ENCODE results near the gene WDR88.
"Not testable (repeated sequence)": the region's sequence is repeated elsewhere in the genome, so short reads cannot be mapped to it uniquely, and the experiment has no call there.

WDR88 gene

GRCh38 chr19:33199441-33200265, 67.7 kb downstream of the WDR88 start:
- no peak for DNase-seq

DNA sequence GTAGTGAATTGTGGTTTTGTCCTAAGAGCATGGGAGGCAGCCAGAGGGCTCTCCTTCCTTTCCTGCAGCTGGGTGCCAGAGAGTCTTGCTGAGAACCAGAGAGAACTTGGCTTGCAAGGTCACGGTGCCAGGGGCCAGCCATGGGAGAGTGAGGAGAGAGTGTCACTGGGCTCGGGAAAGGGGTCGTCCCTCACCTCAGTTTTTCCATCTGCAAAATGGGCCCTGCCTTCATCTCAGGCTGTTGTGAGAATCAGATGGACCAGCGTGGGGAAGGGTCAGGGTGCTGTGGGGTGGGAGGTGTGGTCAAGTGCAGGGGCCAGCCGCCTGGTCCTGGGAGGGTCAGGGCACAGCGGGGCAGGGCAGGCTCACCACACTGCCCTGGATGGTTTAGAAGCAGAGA, 69.6 kb downstream of the WDR88 start:
- no peak for DNase-seq

DNA sequence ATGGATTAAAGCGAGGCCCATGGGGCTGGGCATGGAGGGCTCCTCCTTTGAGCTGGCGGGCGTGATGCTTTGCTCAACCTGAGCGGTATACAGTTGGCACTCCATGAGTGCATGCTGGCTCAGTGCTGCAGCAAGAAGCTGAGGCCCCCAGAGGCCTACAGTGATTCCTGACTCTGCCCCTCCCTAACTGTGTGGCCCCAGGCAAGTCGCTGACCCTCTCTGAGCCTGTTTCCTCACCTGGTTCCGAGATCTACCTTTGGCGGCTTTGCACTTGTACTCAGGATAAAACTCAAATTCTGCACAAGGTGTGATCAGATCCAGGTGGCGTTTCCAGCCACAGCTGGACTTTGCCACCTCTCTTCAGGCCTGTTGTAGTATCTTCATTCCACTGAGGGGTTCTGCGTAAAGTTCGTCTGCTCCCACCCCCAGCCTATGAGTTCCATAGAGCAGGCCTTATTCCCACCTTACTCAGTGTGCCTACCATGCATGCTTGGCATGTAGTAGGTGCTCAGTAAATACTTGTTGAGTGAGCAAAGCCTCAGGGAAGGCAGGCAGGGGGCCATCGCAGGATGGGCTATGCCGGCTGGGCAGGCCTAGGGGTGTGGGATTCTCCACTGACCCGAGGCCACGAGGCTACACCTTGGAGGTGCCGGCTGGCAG, 70.1 kb downstream of the WDR88 start:
- no peak for DNase-seq

- no peak for DNase-seq
Measured at GRCh38 chr19:33202546-33203507, 70.9 kb downstream of the WDR88 start.

DNA sequence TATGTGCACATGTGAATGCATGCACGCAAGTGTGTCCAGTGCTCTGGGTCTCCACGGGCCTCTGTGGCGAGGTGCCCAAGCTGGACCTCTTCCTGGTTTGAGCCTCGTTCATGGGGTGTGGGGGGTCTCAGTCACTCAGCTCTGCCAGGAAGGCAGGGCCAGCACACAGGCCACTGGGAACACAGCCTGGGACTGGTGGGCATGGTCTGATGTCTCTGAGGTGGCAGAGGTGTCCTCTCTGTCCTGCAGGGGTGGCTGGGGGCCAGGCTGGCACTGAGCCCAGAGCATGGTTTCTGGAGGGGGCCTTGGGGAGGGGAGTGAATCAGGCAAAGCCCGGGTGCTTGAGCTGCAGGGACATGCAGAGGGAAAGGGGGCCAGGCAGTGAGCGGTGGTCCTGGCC, 71.6 kb downstream of the WDR88 start:
- DNase-seq = no peak

DNA sequence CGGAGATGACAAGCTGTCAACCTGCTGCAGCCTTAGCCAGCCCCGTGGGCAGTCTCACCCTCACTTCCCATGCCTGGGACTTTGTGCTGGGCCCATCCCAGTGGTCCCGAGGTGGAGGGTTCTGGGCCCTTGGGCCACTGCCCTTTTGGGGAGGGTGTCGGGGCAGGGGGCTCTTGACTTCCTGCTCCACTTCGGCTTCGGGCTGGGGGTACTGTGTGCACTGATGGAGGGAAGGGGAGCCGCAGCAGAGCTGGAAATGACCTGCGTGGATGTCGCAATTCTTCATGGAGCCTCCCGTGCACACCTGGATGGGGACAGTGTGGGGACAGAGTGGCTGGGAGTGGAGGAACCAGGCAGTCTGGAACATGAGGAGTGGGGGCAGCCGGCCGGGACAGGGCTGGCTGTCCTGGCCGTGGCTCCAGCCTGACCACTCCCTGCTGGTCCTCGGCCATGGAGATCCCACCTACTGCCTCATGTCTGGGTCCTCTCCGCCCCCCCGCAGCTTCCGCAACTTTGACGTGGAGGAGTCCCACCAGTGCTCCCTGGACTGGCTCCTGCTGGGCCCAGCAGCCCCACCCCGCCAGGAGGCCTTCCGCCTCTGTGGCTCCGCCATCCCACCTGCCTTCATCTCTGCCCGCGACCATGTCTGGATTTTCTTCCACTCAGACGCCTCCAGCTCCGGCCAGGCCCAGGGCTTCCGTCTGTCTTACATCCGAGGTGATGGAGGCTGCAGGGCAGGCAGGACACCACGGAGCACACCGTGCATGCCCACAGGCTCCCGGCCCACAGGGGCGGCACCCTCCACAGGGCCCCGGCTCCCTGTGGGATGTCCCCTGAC, 72.4 kb downstream of the WDR88 start:
- no peak for DNase-seq

DNA sequence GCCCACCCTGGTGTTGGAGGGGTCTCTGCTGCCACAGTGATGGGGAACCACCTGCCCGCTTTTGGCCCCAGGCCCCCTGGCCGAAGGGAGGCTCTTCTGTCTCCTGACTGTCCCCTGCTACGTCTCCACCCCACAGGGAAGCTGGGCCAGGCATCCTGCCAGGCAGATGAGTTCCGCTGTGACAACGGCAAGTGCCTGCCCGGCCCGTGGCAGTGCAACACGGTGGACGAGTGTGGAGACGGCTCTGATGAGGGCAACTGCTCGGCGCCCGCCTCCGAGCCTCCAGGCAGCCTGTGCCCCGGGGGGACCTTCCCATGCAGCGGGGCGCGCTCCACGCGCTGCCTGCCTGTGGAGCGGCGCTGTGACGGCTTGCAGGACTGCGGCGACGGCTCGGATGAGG, 73.2 kb downstream of the WDR88 start:
- DNase-seq = no peak

GRCh38 chr19:33205531-33206260, 73.8 kb downstream of the WDR88 start:
- no peak for DNase-seq

DNA sequence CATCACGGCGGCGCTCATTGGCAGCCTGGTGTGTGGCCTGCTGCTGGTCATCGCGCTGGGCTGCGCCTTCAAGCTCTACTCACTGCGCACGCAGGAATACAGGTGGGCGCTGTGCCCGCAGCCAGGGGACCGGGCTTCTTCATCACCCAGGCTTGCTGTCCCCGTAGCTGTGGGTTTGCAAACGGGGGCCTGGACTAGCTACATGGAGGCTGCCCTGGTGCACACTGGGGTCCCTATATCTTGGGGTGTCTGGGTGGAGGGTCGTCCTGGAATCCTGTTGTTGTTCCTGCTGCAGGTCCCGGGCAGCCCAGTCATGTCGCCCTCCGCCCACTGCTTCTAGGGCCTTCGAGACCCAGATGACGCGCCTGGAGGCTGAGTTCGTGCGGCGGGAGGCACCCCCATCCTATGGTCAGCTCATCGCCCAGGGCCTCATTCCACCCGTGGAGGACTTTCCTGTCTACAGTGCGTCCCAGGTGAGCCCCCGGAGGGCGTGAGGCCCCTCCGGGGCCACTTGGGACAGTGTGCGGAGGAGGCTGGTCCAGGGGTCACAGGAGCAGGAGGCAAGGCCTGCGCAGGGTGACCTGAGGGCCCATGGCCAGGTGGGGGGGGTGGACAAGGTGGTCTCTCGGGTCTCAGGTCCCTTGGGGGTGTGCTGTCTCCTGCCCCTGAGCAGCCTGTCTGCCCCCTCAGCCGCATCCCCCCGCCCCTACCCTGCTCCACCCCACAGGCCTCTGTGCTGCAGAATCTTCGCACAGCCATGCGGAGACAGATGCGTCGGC, 74.5 kb downstream of the WDR88 start:
- DNase-seq = no peak

DNA sequence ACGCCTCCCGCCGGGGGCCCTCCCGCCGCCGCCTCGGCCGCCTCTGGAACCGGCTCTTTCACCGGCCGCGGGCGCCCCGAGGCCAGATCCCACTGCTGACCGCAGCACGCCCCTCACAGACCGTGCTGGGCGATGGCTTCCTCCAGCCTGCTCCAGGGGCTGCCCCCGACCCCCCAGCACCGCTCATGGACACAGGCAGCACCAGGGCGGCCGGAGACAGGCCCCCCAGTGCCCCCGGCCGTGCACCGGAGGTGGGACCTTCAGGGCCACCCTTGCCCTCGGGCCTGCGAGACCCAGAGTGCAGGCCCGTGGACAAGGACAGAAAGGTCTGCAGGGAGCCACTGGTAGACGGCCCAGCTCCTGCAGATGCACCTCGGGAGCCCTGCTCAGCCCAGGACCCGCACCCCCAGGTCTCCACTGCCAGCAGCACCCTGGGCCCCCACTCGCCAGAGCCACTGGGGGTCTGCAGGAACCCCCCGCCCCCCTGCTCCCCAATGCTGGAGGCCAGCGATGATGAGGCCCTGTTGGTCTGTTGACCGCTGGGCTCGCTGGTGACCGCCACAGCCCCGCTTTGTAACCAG, 75.2 kb downstream of the WDR88 start:
- no peak for DNase-seq

- no peak for DNase-seq
Measured at GRCh38 chr19:33207903-33208302, 76.0 kb downstream of the WDR88 start.

- DNase-seq = peak in 1 of 2 donors; percentile 33
Measured at GRCh38 chr19:33208371-33208895, 76.5 kb downstream of the WDR88 start.

DNA sequence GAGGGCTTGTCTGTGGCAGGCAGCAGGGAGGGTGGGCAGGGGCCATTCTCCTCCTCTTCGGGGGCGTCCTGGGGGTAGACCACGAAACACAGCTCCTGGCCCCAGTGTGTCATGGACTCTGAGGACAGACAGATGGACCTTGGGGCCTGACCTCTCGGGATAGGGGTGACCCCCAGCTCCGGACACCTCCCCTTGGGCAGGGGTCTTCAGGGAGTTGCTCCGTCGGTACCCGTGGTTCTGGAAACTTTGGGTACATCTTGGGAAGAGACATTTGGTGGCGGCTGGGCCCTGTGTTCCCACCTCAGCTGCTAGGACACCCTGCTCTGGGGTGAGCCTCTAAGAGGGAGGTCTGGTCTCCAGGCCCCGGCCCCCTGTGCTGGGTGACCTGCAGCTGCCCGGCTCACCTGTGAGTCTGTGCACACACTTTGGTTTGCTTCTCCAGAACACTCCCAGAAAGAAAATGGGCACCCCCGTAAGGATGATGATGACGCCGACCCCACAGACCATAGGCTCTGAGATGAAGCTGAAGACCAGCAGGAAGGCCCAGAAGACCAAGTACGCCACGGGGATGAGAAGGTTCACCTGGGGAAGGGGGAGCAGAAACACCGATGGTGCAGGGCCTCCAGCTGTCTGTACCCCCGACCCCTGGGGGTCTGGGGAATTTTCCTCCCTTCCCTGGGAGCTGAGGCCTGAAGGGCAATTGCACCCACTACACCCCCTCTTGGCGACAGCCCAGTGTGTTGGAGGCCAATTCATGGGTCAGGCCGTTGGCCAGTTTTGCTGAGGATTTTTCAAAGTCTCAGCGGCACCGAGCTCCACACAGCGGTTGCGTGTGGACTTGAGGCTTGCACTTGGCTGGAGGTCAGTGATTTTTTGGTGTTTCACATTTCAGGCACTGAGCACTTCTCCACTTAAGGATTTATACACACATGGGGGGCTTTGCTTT, 77.3 kb downstream of the WDR88 start:
- no peak for DNase-seq

DNA sequence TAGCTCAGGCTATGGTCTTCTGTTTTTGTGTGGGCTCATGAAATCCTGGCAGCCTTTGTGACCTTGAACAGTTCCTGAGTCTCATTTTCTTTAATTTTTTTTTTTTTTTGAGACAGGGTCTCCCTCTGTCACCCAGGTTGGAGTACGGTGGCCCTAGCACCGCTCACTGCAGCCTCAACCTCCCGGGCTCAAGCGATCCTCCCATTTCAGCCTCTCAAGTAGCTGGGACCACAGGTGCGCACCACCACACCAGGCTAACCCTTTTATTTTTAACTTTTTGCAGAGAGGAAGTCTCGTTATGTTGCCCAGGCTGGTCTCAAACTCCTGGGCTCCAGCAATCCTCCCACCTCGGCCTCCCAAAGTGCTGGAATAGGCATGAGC, 77.9 kb downstream of the WDR88 start:
- DNase-seq = not testable (repeated sequence)

DNA sequence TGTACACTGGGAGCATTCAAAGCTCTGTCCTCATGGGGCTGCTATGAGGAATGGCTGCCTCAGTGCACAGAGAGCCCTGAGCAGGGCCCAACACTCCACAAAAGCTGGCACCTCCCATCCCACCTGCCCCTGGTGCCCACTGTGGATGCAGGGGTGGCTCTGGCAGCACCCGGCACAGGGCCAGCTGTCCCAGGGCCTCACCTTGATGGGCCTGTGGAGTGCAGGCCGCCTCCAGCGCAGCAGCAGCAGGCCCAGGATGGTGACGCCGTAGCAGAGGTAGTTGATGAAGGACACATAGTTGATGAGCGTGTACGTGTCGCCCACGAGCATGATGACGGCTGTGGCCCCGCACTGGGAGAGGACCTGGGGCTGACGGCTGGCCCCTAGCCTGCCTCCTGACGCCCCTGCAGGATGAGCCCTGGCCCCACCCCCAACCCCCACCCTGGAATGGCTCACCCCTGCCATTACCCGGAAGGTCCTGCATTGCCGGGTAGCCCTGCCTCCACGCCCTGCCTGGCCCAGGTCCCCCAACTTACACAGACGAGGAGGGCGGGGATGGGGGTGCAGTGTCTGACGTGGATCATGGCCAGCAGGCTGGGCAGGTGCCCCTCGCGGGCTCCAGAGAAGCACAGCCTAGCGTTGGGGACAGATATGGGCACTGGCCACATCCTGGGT, 78.5 kb downstream of the WDR88 start:
- no peak for DNase-seq

- DNase-seq = no peak
Measured at GRCh38 chr19:33211794-33212435, 80.0 kb downstream of the WDR88 start.

DNA sequence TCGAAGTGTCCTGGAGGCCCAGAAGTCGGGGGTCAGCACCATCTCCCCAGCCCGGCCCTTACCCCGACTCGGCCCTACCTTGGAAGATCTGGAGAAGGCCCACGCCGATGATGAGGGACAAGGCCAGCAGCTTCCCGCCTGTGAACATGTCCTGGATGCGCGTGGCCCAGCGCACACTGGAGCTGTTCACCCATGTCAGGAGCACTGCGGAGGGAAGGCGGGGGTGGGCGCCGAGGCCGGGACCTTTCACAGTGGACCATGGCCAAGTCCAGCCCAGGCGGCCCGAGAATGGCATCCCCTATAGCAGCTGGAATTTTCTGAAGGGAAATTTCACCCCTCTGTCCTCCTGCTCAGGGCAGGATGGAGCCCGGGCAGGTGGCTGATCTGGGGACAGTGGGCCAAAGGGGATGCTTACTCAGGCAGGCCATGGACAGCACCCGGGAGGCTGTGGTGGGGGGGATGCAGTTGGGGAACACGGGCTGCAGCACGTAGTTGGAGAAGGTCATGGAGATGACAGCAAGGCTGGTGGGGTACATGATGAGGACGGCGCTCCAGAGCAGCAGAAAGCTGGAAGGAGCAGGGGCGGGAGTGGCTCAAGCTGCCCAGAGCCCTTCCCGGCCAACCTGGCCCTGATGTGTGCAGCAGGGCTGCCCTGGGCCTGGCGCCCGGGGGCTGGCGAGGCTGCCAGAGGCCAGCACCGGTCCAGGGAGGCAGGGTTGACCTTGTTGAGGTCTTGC, 80.7 kb downstream of the WDR88 start:
- DNase-seq = no peak
